Mesodermal cell (in vitro differentiated cells): Measurements from ENCODE around the gene SUSD4.

ENCODE experiments used
- H3K27ac ChIP-seq: 2 replicates; pipeline ENCODE4 v1.7.0; 2013; ENCODE audit warnings: mild to moderate bottlenecking, low read depth, low read length, moderate library complexity; ENCODE audit not compliant: severe bottlenecking
- H3K36me3 ChIP-seq: 2 replicates; pipeline ENCODE4 v1.7.1; 2013; ENCODE audit warnings: mild to moderate bottlenecking, low read length, moderate library complexity; ENCODE audit not compliant: control insufficient read depth, insufficient read depth
- H3K4me1 ChIP-seq: one replicate; pipeline ENCODE4 v1.7.1; 2013; ENCODE audit warnings: mild to moderate bottlenecking, low read length; ENCODE audit not compliant: insufficient read depth, control insufficient read depth, poor library complexity, severe bottlenecking
- H3K4me3 ChIP-seq: 2 replicates; pipeline ENCODE4 v1.7.0; 2013; ENCODE audit warnings: low read length, control low read depth, mild to moderate bottlenecking; ENCODE audit not compliant: insufficient read depth, poor library complexity, severe bottlenecking; ENCODE audit errors: extremely low read depth
- H3K9me3 ChIP-seq: 2 replicates; pipeline ENCODE4 v1.7.1; 2013; ENCODE audit warnings: mild to moderate bottlenecking, low read length, moderate library complexity; ENCODE audit not compliant: control insufficient read depth
- WGBS, 2 experiments: methylation state at CpG; one replicate each; pipeline ENCODE4 v1.1.5; 2013; ENCODE audit warnings: missing lambda C conversion rate in 2 of 2; ENCODE audit not compliant: insufficient coverage in 2 of 2; 5-methylcytosine and 5-hydroxymethylcytosine counted together

Gene SUSD4

GRCh38 chr1:223315665-223316064 is 48.3 kb downstream of the SUSD4 start:
- Histone ChIP-seq H3K36me3 (no peaks in the 10 kb centered on the region), H3K4me3 (no peak overlapping the region), H3K9me3 (no peaks in the 10 kb centered on the region), H3K27ac (no peak overlapping the region), H3K4me1 (no peaks in the 10 kb centered on the region)
- WGBS, 2 experiments, result 75 to 100% methylated on average over 1 to 2 of the region's 2 CpGs

- H3K9me3 ChIP-seq, result no peaks in the 10 kb centered on the region
- H3K4me3 ChIP-seq, result no peak overlapping the region
- no peaks in the 10 kb centered on the region for H3K36me3 ChIP-seq
- no peak overlapping the region for H3K27ac ChIP-seq
- H3K4me1 ChIP-seq, result no peaks in the 10 kb centered on the region
Observed at GRCh38 chr1:223313415-223313754, 50.6 kb downstream of the SUSD4 start.

GRCh38 chr1:223312705-223313414 is 51.1 kb downstream of the SUSD4 start:
- WGBS, 2 experiments, result 75 to 80% methylated on average over 2 of the region's 5 CpGs
- Histone ChIP-seq H3K4me3 (no peak overlapping the region), H3K36me3 (no peaks in the 10 kb centered on the region), H3K4me1 (no peaks in the 10 kb centered on the region), H3K27ac (no peak overlapping the region), H3K9me3 (no peaks in the 10 kb centered on the region)

GRCh38 chr1:223312273-223312672 is 51.7 kb downstream of the SUSD4 start:
- H3K4me3 ChIP-seq, result no peak overlapping the region
- no peaks in the 10 kb centered on the region for H3K36me3 ChIP-seq
- 90 to 100% methylated on average over 1 to 2 of the region's 2 CpGs for WGBS, 2 experiments
- no peaks in the 10 kb centered on the region for H3K4me1 ChIP-seq
- no peaks in the 10 kb centered on the region for H3K9me3 ChIP-seq
- H3K27ac ChIP-seq, result no peak overlapping the region

GRCh38 chr1:223311826-223312225 is 52.1 kb downstream of the SUSD4 start:
- Histone ChIP-seq H3K4me1 (no peaks in the 10 kb centered on the region), H3K9me3 (no peaks in the 10 kb centered on the region), H3K4me3 (no peak overlapping the region), H3K36me3 (no peaks in the 10 kb centered on the region), H3K27ac (no peak overlapping the region)
- 90% methylated on average over 2 of the region's 3 CpGs; no CpG with 5 or more reads in 1 of the 2 experiments for WGBS, 2 experiments

GRCh38 chr1:223308136-223308535 is 55.8 kb downstream of the SUSD4 start:
- 56% methylated on average over 1 of the region's 2 CpGs; no CpG with 5 or more reads in 1 of the 2 experiments for WGBS, 2 experiments
- Histone ChIP-seq H3K9me3 (peaks cover 6% of the 10 kb centered on the region), H3K4me3 (no peak overlapping the region)

GRCh38 chr1:223307544-223307943 is 56.4 kb downstream of the SUSD4 start:
- Histone ChIP-seq H3K4me1 (no peaks in the 10 kb centered on the region), H3K9me3 (peaks cover 6% of the 10 kb centered on the region), H3K27ac (no peak overlapping the region), H3K4me3 (no peak overlapping the region), H3K36me3 (no peaks in the 10 kb centered on the region)
- WGBS, 2 experiments, result 100% methylated on average over 1 to 3 of the region's 5 CpGs

More at GRCh38 chr1:223308136-223308535, 55.8 kb downstream of the SUSD4 start:
- no peak overlapping the region for H3K27ac ChIP-seq
- no peaks in the 10 kb centered on the region for H3K4me1 ChIP-seq
- no peaks in the 10 kb centered on the region for H3K36me3 ChIP-seq

- Histone ChIP-seq H3K4me3 (no peak overlapping the region), H3K36me3 (no peaks in the 10 kb centered on the region), H3K9me3 (peaks cover 11% of the 10 kb centered on the region), H3K27ac (no peak overlapping the region), H3K4me1 (no peaks in the 10 kb centered on the region)
- 82 to 100% methylated on average over 1 of the region's 1 CpG for WGBS, 2 experiments
Observed at GRCh38 chr1:223304931-223305330, 59.0 kb downstream of the SUSD4 start.

GRCh38 chr1:223301371-223301770 is 62.6 kb downstream of the SUSD4 start:
- H3K4me3 ChIP-seq, result no peak overlapping the region
- WGBS, 2 experiments, result 100% methylated on average over 1 of the region's 2 CpGs
- H3K9me3 ChIP-seq, result peaks cover 11% of the 10 kb centered on the region
- H3K4me1 ChIP-seq, result peaks cover 10% of the 10 kb centered on the region
- no peaks in the 10 kb centered on the region for H3K36me3 ChIP-seq
- no peak overlapping the region for H3K27ac ChIP-seq

- Histone ChIP-seq H3K36me3 (no peaks in the 10 kb centered on the region), H3K4me3 (no peak overlapping the region), H3K27ac (no peak overlapping the region), H3K9me3 (peaks cover 11% of the 10 kb centered on the region), H3K4me1 (peaks cover 10% of the 10 kb centered on the region)
- 67% methylated on average over 1 of the region's 1 CpG; no CpG with 5 or more reads in 1 of the 2 experiments for WGBS, 2 experiments
Observed at GRCh38 chr1:223299553-223299952, 64.4 kb downstream of the SUSD4 start.

GRCh38 chr1:223298701-223299100 is 65.3 kb downstream of the SUSD4 start:
- Histone ChIP-seq H3K36me3 (no peaks in the 10 kb centered on the region), H3K4me1 (peaks cover 10% of the 10 kb centered on the region), H3K4me3 (no peak overlapping the region), H3K9me3 (peaks cover 9% of the 10 kb centered on the region), H3K27ac (no peak overlapping the region)
- 80 to 82% methylated on average over 1 to 4 of the region's 5 CpGs for WGBS, 2 experiments
